Measurements from ENCODE around the gene WWTR1.

Gene WWTR1

GRCh38 chr3:149615731-149616221 lies 42.0 kb downstream of the WWTR1 start:
- H3K4me1 ChIP-seq (ENCODE audit: control insufficient read depth, insufficient read depth, low read length): peaks cover 19% of the 10 kb centered on the region
- no peak overlapping the region for H3K4me3 ChIP-seq (ENCODE audit: low read length)
- H3K9ac ChIP-seq (ENCODE audit: low read length): no peak overlapping the region
- no peaks in the 10 kb centered on the region for H3K27me3 ChIP-seq (ENCODE audit: control insufficient read depth, insufficient read depth, low read length)
- no peaks in the 10 kb centered on the region for H3K36me3 ChIP-seq (ENCODE audit: control insufficient read depth, insufficient read depth, low read length)
- no peak overlapping the region for H3K27ac ChIP-seq (ENCODE audit: low read depth, low read length)

GRCh38 chr3:149613988-149614387 lies 43.8 kb downstream of the WWTR1 start:
- Histone ChIP-seq H3K4me1 (ENCODE audit: control insufficient read depth, insufficient read depth, low read length) (peaks cover 15% of the 10 kb centered on the region), H3K27ac (ENCODE audit: low read depth, low read length) (no peak overlapping the region)

GRCh38 chr3:149612456-149612855 lies 45.4 kb downstream of the WWTR1 start:
- H3K36me3 ChIP-seq (ENCODE audit: control insufficient read depth, insufficient read depth, low read length): no peaks in the 10 kb centered on the region
- no peak overlapping the region for H3K27ac ChIP-seq (ENCODE audit: low read depth, low read length)
- no peaks in the 10 kb centered on the region for H3K27me3 ChIP-seq (ENCODE audit: control insufficient read depth, insufficient read depth, low read length)
- H3K9ac ChIP-seq (ENCODE audit: low read length): no peak overlapping the region
- H3K4me1 ChIP-seq (ENCODE audit: control insufficient read depth, insufficient read depth, low read length): peaks cover 13% of the 10 kb centered on the region
- H3K4me3 ChIP-seq (ENCODE audit: low read length): no peak overlapping the region

More at GRCh38 chr3:149613988-149614387, 43.8 kb downstream of the WWTR1 start:
- Histone ChIP-seq H3K27me3 (ENCODE audit: control insufficient read depth, insufficient read depth, low read length) (no peaks in the 10 kb centered on the region), H3K36me3 (ENCODE audit: control insufficient read depth, insufficient read depth, low read length) (no peaks in the 10 kb centered on the region), H3K9ac (ENCODE audit: low read length) (no peak overlapping the region), H3K4me3 (ENCODE audit: low read length) (no peak overlapping the region)

- Histone ChIP-seq H3K4me3 (ENCODE audit: low read length) (no peak overlapping the region), H3K36me3 (ENCODE audit: control insufficient read depth, insufficient read depth, low read length) (no peaks in the 10 kb centered on the region), H3K4me1 (ENCODE audit: control insufficient read depth, insufficient read depth, low read length) (peaks cover 10% of the 10 kb centered on the region), H3K9ac (ENCODE audit: low read length) (no peak overlapping the region), H3K27ac (ENCODE audit: low read depth, low read length) (no peak overlapping the region), H3K27me3 (ENCODE audit: control insufficient read depth, insufficient read depth, low read length) (no peaks in the 10 kb centered on the region)
Observed at GRCh38 chr3:149611149-149611548, 46.7 kb downstream of the WWTR1 start.

- Histone ChIP-seq H3K27ac (ENCODE audit: low read depth, low read length) (no peak overlapping the region), H3K36me3 (ENCODE audit: control insufficient read depth, insufficient read depth, low read length) (no peaks in the 10 kb centered on the region), H3K4me3 (ENCODE audit: low read length) (no peak overlapping the region), H3K27me3 (ENCODE audit: control insufficient read depth, insufficient read depth, low read length) (no peaks in the 10 kb centered on the region), H3K4me1 (ENCODE audit: control insufficient read depth, insufficient read depth, low read length) (peaks cover 10% of the 10 kb centered on the region), H3K9ac (ENCODE audit: low read length) (no peak overlapping the region)
Observed at GRCh38 chr3:149610351-149611105, 47.3 kb downstream of the WWTR1 start.

GRCh38 chr3:149609595-149609994 lies 48.2 kb downstream of the WWTR1 start:
- Histone ChIP-seq H3K27ac (ENCODE audit: low read depth, low read length) (peak overlapping the region; percentile 11), H3K27me3 (ENCODE audit: control insufficient read depth, insufficient read depth, low read length) (no peaks in the 10 kb centered on the region), H3K4me3 (ENCODE audit: low read length) (no peak overlapping the region), H3K4me1 (ENCODE audit: control insufficient read depth, insufficient read depth, low read length) (peaks cover 13% of the 10 kb centered on the region), H3K36me3 (ENCODE audit: control insufficient read depth, insufficient read depth, low read length) (no peaks in the 10 kb centered on the region), H3K9ac (ENCODE audit: low read length) (no peak overlapping the region)

GRCh38 chr3:149608987-149609386 lies 48.8 kb downstream of the WWTR1 start:
- Histone ChIP-seq H3K4me1 (ENCODE audit: control insufficient read depth, insufficient read depth, low read length) (peaks cover 19% of the 10 kb centered on the region), H3K9ac (ENCODE audit: low read length) (no peak overlapping the region)

GRCh38 chr3:149605902-149606301 lies 51.9 kb downstream of the WWTR1 start:
- Histone ChIP-seq H3K9ac (ENCODE audit: low read length) (no peak overlapping the region), H3K4me3 (ENCODE audit: low read length) (no peak overlapping the region), H3K27me3 (ENCODE audit: control insufficient read depth, insufficient read depth, low read length) (no peaks in the 10 kb centered on the region), H3K36me3 (ENCODE audit: control insufficient read depth, insufficient read depth, low read length) (no peaks in the 10 kb centered on the region), H3K27ac (ENCODE audit: low read depth, low read length) (no peak overlapping the region), H3K4me1 (ENCODE audit: control insufficient read depth, insufficient read depth, low read length) (peaks cover 19% of the 10 kb centered on the region)

More at GRCh38 chr3:149608987-149609386, 48.8 kb downstream of the WWTR1 start:
- no peaks in the 10 kb centered on the region for H3K36me3 ChIP-seq (ENCODE audit: control insufficient read depth, insufficient read depth, low read length)
- H3K27me3 ChIP-seq (ENCODE audit: control insufficient read depth, insufficient read depth, low read length): no peaks in the 10 kb centered on the region
- no peak overlapping the region for H3K4me3 ChIP-seq (ENCODE audit: low read length)
- no peak overlapping the region for H3K27ac ChIP-seq (ENCODE audit: low read depth, low read length)

GRCh38 chr3:149604125-149604875 lies 53.5 kb downstream of the WWTR1 start:
- no peaks in the 10 kb centered on the region for H3K36me3 ChIP-seq (ENCODE audit: control insufficient read depth, insufficient read depth, low read length)
- H3K4me1 ChIP-seq (ENCODE audit: control insufficient read depth, insufficient read depth, low read length): peaks cover 18% of the 10 kb centered on the region
- no peak overlapping the region for H3K9ac ChIP-seq (ENCODE audit: low read length)
- H3K27me3 ChIP-seq (ENCODE audit: control insufficient read depth, insufficient read depth, low read length): no peaks in the 10 kb centered on the region
- H3K27ac ChIP-seq (ENCODE audit: low read depth, low read length): peak overlapping the region; percentile 50
- no peak overlapping the region for H3K4me3 ChIP-seq (ENCODE audit: low read length)

GRCh38 chr3:149603126-149604074 lies 54.4 kb downstream of the WWTR1 start:
- H3K4me1 ChIP-seq (ENCODE audit: control insufficient read depth, insufficient read depth, low read length): peaks cover 22% of the 10 kb centered on the region

GRCh38 chr3:149600634-149601033 lies 57.2 kb downstream of the WWTR1 start:
- no peak overlapping the region for H3K27ac ChIP-seq (ENCODE audit: low read depth, low read length)
- H3K27me3 ChIP-seq (ENCODE audit: control insufficient read depth, insufficient read depth, low read length): no peaks in the 10 kb centered on the region
- H3K36me3 ChIP-seq (ENCODE audit: control insufficient read depth, insufficient read depth, low read length): no peaks in the 10 kb centered on the region
- H3K4me1 ChIP-seq (ENCODE audit: control insufficient read depth, insufficient read depth, low read length): peaks cover 24% of the 10 kb centered on the region
- no peak overlapping the region for H3K4me3 ChIP-seq (ENCODE audit: low read length)
- H3K9ac ChIP-seq (ENCODE audit: low read length): no peak overlapping the region

More at GRCh38 chr3:149603126-149604074, 54.4 kb downstream of the WWTR1 start:
- H3K4me3 ChIP-seq (ENCODE audit: low read length): no peak overlapping the region
- H3K9ac ChIP-seq (ENCODE audit: low read length): no peak overlapping the region
- peak overlapping the region; percentile 15 for H3K27ac ChIP-seq (ENCODE audit: low read depth, low read length)
- no peaks in the 10 kb centered on the region for H3K27me3 ChIP-seq (ENCODE audit: control insufficient read depth, insufficient read depth, low read length)
- no peaks in the 10 kb centered on the region for H3K36me3 ChIP-seq (ENCODE audit: control insufficient read depth, insufficient read depth, low read length)

- no peak overlapping the region for H3K9ac ChIP-seq (ENCODE audit: low read length)
- H3K4me3 ChIP-seq (ENCODE audit: low read length): no peak overlapping the region
- no peaks in the 10 kb centered on the region for H3K36me3 ChIP-seq (ENCODE audit: control insufficient read depth, insufficient read depth, low read length)
- H3K4me1 ChIP-seq (ENCODE audit: control insufficient read depth, insufficient read depth, low read length): peaks cover 18% of the 10 kb centered on the region
- H3K27me3 ChIP-seq (ENCODE audit: control insufficient read depth, insufficient read depth, low read length): no peaks in the 10 kb centered on the region
- no peak overlapping the region for H3K27ac ChIP-seq (ENCODE audit: low read depth, low read length)
Observed at GRCh38 chr3:149599236-149599635, 58.6 kb downstream of the WWTR1 start.
